GM21786 (cell line): ENCODE data around the gene TPP1.

Source experiments
- ATAC-seq: cut with Tn5 transposase; IDR thresholded peaks from one replicate; pipeline ENCODE4 v1.9.1; 2021; ENCODE audit not compliant: unreplicated experiment

TPP1 gene

GRCh38 chr11:6629573-6629891 is 10.3 kb upstream of the TPP1 start:
- ATAC-seq = no peak

- ATAC-seq = no peak
Measured at GRCh38 chr11:6628526-6628925, 9.3 kb upstream of the TPP1 start.

GRCh38 chr11:6627762-6628241 is 8.6 kb upstream of the TPP1 start:
- ATAC-seq = peak; percentile 75

- no peak for ATAC-seq
Measured at GRCh38 chr11:6626971-6627761, 7.9 kb upstream of the TPP1 start.

GRCh38 chr11:6625832-6626420 is 6.7 kb upstream of the TPP1 start:
- ATAC-seq = no peak

- ATAC-seq = no peak
Measured at GRCh38 chr11:6625156-6625831, 6.1 kb upstream of the TPP1 start.

- no peak for ATAC-seq
Measured at GRCh38 chr11:6623391-6624363, 4.5 kb upstream of the TPP1 start.

- ATAC-seq = no peak
Measured at GRCh38 chr11:6622261-6623171, 3.3 kb upstream of the TPP1 start.

- ATAC-seq = no peak
Measured at GRCh38 chr11:6621711-6622211, 2.5 kb upstream of the TPP1 start.

GRCh38 chr11:6620636-6621035 is 1.4 kb upstream of the TPP1 start:
- no peak for ATAC-seq

GRCh38 chr11:6618117-6619003 is 862 bp downstream of the TPP1 start:
- ATAC-seq = no peak

- no peak for ATAC-seq
Measured at GRCh38 chr11:6617315-6617781, 1.9 kb downstream of the TPP1 start.

GRCh38 chr11:6616596-6617250 is 2.5 kb downstream of the TPP1 start:
- ATAC-seq = no peak

GRCh38 chr11:6615882-6616585 is 3.2 kb downstream of the TPP1 start:
- ATAC-seq = no peak

GRCh38 chr11:6615046-6615445 is 4.2 kb downstream of the TPP1 start:
- no peak for ATAC-seq

GRCh38 chr11:6614446-6614845 is 4.8 kb downstream of the TPP1 start:
- ATAC-seq = no peak

GRCh38 chr11:6613496-6613895 is 5.7 kb downstream of the TPP1 start:
- no peak for ATAC-seq
